ENCODE results near the gene TECTA.

The TECTA gene, protein sequence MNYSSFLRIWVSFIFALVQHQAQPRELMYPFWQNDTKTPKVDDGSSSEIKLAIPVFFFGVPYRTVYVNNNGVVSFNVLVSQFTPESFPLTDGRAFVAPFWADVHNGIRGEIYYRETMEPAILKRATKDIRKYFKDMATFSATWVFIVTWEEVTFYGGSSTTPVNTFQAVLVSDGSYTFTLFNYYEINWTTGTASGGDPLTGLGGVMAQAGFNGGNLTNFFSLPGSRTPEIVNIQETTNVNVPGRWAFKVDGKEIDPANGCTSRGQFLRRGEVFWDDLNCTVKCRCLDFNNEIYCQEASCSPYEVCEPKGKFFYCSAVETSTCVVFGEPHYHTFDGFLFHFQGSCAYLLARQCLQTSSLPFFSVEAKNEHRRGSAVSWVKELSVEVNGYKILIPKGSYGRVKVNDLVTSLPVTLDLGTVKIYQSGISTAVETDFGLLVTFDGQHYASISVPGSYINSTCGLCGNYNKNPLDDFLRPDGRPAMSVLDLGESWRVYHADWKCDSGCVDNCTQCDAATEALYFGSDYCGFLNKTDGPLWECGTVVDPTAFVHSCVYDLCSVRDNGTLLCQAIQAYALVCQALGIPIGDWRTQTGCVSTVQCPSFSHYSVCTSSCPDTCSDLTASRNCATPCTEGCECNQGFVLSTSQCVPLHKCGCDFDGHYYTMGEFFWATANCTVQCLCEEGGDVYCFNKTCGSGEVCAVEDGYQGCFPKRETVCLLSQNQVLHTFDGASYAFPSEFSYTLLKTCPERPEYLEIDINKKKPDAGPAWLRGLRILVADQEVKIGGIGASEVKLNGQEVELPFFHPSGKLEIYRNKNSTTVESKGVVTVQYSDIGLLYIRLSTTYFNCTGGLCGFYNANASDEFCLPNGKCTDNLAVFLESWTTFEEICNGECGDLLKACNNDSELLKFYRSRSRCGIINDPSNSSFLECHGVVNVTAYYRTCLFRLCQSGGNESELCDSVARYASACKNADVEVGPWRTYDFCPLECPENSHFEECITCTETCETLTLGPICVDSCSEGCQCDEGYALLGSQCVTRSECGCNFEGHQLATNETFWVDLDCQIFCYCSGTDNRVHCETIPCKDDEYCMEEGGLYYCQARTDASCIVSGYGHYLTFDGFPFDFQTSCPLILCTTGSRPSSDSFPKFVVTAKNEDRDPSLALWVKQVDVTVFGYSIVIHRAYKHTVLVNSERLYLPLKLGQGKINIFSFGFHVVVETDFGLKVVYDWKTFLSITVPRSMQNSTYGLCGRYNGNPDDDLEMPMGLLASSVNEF (N-terminal part only)

GRCh38 chr11:121100943-121101342 is at the start of gene TECTA:
Gene TECTA (plus strand): TSS chr11:121101243. CDS start chr11:121102666, 1,423 bp downstream.
- no peak for FAIRE-seq

DNA sequence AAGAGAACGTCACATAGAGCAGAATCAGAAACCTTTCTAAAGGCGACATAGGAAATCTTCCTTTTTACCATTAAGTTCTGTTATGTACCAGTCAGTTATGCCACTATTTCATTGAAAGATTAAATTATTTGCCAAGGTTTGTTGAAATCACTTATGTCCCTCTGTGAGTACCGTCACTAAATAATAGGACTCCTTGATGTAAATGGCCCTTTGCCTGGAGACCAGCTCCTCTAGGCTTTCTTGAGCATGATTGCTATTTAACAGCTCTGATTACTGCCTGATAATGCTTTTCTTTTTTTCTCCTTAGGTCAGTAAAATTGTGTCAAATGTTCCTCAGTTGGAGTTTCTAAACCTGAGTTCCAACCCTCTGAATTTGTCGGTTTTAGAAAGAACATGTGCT is 47.8 kb upstream of the TECTA start:
- no peak for FAIRE-seq

DNA sequence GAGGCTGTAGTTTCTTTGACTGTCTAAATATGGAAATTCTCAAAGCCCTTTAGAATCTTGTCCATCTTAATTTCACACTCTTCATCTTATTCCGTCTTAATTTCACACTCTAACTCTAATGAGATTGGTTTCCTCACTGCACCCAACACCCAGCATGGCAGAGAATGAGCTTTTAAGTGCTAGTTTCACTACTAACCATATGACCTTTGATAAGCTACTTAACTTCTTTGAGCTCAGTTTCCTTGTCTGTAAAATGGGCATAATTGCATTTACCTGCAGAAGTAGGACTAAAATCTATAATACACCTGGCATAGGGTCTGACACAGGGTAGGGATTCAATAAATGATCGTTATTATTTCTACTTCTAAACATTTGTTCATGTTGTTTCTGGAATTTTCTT is 46.8 kb upstream of the TECTA start:
- no peak for FAIRE-seq

- FAIRE-seq = no peak
These were observed 46.0 kb upstream of the TECTA start for GRCh38 chr11:121055076-121055475.

DNA sequence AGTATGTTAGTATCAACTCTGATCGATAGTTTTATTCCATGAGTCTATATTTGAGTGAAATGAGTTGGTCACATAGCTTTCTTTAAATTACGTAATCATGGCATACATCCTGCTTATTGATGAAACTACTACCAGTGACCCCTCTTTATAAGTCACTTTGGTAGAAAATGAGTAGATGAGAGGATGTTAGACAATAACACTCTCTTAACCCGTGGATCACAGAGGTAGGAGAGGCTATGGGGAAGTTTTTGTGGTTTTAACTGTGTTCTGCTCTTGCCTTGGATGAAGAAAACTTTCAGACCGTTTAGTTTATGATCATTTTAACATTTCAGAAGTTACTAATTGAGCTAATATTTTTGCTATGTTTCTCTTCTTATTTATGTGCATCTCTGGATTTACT is 43.1 kb upstream of the TECTA start:
- FAIRE-seq = no peak

- FAIRE-seq = no peak
These were observed 42.1 kb upstream of the TECTA start for GRCh38 chr11:121058941-121059340.

DNA sequence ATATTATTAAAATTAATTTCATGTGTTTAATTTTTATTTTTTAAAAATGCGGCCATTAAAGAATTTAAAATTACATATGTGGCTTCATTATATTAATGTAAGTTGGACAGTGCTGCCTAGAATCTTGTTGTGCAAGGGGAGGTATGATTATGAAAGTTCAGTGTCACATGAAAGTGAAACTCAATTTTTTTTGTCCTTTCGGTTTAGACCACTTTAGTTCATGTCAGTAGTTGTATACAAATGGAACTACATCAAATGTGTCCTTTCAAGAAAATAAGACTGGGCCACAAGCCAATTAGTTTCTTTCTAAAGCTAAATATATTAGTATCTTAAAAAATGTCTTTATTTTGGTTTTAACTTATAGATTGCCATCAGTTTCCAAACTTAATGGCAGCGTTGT is 41.4 kb upstream of the TECTA start:
- FAIRE-seq = no peak

GRCh38 chr11:121063728-121064127 is 37.3 kb upstream of the TECTA start:
- FAIRE-seq = no peak

- no peak for FAIRE-seq
These were observed 34.4 kb upstream of the TECTA start for GRCh38 chr11:121066623-121067022.

- no peak for FAIRE-seq
These were observed 34.0 kb upstream of the TECTA start for GRCh38 chr11:121067026-121067425.

DNA sequence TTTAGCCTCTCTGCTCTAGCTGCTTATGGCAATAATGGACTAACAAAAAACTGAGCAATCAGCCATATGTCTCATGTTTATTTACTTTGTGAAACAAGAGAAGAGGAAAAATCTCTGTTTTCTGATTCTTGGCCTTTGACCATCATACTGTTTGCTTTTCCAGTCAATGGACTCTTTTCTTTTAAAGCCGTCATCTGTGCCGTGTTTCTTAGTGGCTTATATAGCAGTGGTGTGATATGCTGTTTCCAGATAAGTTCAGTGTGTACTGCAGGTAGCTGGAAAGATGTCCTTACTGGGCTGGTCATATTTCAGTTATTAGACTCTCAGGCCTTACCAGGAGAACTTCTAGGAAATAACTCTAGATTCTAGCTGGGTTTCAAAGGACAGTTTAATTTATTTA is 33.6 kb upstream of the TECTA start:
- FAIRE-seq = no peak

- FAIRE-seq = no peak
These were observed 32.9 kb upstream of the TECTA start for GRCh38 chr11:121067962-121068647.

DNA sequence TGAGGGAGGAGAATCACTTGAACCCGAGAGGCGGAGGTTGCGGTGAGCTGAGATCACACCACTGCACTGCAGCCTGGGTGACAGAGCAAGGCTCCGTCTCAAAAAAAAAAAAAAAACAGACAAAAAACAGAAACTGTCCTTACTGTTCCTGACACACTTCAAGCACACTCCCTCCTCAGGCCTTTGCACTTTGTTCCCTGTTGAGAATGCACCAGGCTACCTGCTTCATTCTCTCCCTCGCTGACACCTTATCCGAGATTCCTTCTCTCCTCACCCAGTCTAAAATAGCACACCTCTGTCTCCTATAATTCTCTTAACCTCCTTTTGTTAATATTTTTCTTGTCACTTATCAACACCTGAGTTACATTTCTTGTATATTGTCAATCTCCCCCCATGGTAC is 32.3 kb upstream of the TECTA start:
- no peak for FAIRE-seq

DNA sequence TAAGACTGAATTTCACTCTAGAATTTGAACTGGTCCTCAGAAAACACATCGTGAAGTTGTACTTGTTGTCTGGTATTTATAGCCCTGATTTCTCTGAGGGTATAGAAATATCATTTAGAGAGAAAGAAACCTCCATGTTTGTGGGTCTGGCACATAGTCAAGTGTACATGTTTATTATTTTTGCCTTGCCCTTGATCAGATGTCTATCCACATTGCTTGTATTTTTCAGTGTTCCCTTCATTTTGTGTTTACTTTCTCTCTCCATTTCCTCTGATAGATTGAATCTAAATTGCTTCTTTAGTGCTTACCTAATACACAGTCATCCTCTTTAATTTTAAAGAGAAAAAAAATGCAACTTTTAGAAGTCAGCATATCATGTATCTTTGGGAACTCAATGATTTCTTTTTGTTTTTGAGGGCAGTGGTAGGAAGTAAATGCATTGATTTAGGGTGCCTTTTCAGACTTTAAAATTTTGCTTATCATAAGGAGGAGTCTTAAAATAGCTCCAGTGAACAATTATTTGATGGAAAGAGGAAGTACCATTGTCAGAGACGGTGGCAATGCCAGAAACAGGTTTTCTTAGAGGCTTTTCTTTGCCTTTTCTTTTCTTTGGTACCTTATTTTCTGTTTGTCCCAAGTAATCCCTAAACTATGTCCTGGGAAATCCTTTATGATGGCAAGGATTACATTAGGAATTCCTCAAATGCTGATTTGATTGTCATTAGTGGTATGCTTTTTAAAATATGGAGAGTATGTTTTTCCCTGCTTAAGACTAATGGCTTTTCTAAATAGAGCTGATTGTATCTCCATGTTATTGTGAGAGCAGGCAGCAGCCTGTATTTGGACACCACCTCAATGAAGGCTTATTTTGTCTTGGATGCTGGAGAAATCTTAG is 29.8 kb upstream of the TECTA start:
- no peak for FAIRE-seq

GRCh38 chr11:121071846-121072450 is 29.1 kb upstream of the TECTA start:
- no peak for FAIRE-seq

GRCh38 chr11:121081321-121081720 is 19.7 kb upstream of the TECTA start:
- FAIRE-seq = no peak

GRCh38 chr11:121082219-121082618 is 18.8 kb upstream of the TECTA start:
- FAIRE-seq = no peak

DNA sequence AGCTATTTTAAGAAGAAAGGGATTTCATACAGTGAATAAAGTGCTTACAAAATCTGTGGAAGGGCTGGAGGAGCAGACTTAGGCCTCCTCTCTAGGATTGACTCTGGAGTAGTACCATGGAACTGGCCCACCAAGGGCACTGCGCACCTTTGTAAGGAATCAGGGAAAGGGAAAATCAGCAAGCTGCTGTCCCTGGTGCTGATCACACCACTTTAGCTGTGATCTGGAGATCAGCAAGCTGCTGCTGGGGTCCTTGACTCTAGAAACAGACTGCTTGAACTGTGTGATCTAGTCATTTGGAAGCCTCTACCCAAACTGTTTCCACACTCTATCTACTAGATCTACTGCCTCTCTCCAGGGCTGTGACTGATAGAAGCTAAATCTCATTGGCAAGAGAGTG is 18.4 kb upstream of the TECTA start:
- FAIRE-seq = no peak

DNA sequence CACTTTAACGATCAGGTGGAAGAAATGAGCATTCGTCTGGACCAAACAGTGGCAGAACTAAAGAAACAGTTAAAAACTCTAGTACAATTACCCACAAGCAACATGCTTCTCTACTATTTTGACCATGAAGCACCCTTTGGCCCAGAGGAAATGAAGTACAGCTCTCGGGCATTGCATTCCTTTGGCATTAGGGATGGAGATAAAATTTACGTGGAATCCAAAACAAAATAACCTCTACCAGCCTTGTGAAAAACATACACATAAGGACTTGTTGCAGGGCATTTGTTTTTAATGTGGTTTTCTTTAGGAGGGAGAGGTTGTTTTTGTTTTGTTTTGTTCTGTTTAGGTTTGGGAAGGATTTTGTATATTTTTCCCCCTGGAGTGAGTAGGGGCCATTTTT is 14.2 kb upstream of the TECTA start:
- no peak for FAIRE-seq

- no peak for FAIRE-seq
These were observed 11.5 kb upstream of the TECTA start for GRCh38 chr11:121089566-121089965.

DNA sequence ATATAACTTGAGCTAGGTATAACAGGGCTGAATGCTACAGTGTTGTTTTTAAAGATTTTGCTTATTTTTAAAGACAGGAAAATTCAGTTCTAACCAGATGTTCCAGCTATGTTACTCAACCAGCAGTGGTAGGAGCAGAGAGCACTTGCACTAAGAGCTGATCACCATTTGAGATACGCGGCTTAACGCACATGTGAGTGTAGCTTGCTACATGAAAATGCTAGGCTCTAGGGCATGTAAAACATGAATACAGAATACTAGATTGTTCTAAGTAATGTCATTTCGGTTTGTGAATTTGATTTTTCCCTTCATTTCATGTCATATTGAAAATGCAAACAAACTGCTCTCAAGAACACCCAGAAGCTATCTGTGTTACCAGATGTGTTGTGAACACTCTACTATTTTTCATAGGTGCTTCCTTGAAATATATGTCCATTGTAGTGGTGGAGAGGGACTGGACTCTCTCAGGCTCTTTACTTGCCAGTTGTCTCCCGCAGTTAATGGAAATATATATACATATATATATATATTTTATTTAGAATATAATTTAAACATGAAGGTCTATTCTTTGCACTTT is 10.8 kb upstream of the TECTA start:
- no peak for FAIRE-seq

All from G401.6 (cell line).